Stimulated activated CD8-positive, alpha-beta memory T cell treated with anti-CD3 and anti-CD28 coated beads, Interleukin-12 subunit alpha, Interleukin-12 subunit beta, amount 100 ng/mL, for 24 hours (primary cell): ENCODE results near the gene BAZ2A.
"Not testable (repeated sequence)": the region's sequence is repeated elsewhere in the genome, so short reads cannot be mapped to it uniquely, and the experiment has no call there.

Source experiments
- DNase-seq: peaks from one replicate; pipeline ENCODE4 v3.0.0-alpha.2; 2020; ENCODE audit errors: extremely low read depth

BAZ2A gene

DNA sequence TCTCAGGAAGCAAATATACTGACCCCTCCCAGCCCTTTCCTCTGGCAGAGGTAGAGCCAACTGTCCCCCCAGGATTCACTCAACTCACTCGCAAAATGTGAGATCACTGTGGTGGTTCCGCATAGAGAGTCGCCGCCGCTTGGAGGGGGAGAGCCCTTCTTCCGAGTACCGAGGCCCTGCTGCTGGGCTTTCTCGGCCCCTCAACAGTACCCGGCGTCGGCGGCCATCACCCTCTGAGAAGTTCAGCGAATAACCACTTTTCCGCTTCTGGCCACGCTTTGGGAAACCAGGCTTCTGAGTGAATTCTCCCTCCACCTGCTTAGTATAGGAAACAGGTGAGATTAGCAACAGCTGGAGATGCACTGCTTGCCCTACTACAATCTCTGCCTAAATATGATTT, 31.1 kb downstream of the BAZ2A start:
- DNase-seq = no peak

DNA sequence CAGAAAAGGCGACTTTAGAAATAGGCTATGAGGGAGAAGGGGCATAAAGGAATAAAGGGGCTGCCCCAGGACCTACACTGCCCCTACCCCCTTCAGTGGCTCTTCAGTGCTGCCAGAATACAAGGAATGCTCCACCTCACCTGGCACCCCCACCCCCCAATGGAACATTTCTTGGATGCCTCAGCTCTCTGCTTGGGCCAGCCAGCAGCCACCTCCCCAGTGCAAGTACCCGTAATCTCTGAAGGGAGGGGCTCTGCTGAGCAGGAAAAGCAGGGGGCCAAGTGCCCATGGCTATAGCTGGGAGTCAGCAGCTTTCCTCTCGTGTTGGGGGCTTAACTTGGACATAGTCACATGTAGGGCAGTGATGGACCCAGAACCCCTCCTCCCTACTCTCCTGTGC, 33.3 kb downstream of the BAZ2A start:
- DNase-seq = no peak

DNA sequence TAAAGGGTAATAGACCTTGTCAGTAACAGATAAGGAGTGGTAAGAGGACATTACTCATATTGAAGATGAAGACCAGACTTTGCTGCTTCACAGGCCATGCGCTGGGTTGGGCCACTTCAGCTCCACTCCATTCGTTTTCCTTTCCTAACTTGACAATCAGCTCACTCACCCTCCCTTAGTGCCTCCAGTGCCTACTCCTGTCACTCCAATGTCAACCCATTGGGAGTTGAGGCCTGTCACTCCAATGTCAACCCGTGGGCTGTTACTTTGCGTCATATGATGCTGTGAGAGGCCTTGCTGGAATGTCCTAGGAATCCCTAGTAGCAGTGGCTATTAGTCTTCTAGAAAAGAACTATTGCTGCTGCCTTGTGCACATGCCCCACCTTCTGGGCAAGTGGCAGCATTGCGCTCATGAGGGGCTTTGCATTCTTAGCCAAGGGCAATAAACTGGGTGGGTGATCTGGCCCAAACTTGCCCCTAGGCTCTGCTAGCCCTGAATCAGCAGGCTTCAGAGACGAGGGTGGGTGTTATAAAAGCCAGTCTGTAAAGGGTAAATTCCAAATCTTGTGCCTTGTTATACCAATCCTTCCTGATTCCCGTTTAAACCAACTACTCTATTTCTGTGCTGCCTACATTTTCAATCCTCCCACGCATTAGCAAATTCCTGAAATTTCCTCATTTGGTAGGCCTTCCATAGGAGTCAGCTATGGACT, 36.1 kb downstream of the BAZ2A start:
- no peak for DNase-seq

DNA sequence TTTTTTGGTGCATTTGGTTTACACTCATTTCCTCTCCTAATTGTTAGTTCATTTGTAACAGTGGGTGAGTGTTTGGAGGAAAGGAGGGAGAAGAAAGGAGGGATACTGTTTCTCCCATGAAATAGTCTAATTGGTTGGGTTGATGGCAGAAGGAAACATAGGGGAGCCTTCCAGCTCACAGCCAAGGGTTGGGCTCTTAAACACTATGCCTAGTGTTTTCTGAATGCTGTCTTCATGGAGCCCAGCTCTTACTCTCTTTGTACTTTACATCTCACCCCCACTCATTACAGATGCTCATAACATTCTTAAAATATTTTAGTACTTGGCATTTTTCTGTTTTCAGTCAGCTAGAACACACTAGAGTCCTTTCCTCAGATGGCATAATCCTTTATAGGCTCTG, 38.2 kb downstream of the BAZ2A start:
- DNase-seq = no peak

DNA sequence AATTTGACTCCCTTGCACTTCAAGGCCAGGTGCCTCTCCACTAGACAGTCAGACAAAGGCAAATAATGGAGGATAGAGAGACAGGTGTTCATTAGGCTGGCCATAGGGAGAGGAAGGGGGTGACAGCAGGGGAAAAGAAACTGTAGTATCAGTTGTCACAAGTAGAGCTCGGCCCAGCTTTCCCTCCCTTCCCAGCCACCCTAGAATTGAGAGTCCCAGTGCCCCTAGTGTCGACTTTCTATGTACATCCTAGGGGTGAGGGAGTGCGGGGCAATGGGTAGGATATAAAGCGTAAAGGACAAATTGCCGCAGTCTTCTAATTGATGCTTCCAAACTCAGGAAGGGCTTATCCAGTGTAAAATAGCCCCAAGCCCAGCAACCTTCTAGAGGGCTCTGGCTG, 39.0 kb downstream of the BAZ2A start:
- DNase-seq = no peak

DNA sequence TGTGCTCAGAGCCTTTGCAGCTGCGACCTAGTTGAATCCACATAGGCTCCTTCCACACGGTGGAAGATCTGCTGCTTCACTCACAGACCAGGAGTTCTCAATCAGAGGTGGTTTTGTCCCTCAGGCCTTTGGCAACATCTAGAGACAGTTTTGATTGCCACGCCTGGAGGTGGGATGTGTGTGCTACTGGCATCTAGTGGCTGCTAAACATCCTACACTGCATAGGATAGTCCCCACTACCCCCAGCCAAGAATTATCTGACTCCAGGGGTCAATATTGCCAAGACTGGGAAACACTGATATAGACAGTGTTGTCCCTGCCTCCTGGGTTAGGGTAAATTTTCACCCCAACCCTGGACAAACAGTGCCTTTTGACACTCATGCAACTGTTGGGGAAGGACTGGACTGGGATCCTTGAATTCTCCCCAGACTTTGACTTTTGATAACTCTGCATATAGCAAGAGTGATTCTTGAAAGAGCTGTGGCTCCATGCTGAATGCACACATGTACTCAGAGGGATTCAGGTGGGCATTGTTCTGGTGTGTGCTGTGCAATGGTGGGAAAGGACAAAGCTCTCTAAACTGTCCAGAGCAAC, 39.8 kb downstream of the BAZ2A start:
- no peak for DNase-seq

DNA sequence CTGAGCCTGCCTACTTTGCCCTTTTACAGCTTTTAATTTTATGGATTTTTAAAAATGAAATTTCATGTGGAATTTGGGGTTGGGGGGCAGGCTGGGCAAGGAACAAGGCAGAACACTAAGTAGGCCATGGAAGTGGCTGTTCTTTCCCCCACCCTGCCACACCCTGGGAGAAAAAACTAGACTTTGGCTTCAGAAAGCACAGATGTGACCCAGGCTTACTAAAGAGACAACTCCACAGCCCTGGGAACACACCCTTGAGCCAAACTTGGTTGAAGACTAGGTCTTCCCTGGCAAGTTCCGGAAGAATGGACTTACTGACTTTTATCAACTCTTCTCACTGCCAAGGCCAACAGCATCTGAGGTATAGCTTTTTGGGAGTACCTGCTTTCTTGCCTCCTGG, 40.3 kb downstream of the BAZ2A start:
- no peak for DNase-seq

DNA sequence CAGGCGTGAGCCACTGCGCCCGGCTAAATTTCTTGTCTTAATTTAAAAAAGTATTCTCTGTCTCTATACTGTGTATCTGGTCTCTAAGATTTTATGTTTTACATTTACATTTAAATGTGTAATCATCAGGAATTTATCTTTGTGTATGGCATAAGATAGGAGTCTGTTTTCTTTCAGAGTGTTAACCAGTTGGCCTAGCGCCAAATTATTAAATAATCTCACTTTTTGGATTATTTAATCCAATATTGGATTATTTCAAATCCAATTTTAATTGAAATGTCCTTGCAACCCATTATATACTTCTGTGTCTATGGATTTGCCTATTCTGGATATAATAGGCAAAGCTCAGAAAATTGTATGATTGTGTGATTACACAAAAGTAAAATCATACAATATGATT, 45.0 kb downstream of the BAZ2A start:
- DNase-seq = no peak

DNA sequence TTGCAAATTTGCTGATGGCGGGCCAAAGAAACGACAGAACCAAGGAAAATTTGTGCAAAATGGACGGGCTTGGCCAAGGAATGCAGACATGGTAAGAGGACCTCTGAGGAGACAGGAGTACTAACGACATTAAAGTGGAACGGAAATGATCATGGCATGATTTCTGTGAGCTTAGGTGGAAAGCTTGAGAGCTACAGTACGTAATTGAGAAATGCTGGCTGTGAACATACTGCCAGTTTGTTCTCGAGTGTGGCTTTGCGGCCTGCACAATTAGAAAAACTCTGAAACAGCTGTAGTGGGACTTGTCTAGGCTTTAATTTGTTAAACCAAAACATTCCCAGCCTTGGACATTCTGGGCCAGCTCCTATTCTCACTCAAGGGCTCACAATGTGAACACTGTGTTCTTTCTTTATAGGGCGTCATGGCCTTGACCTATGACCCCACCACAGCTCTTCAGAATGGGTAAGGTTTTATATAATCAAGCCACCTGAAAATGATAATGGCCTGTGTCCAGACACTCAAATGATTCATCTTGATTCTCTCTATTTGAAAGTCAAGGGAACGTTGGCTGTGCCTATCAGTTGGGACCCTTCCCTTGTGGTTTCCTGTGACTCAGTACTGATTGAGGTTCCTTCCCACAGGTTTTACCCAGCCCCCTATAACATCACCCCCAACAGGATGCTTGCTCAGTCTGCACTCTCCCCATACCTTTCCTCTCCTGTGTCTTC, 48.5 kb downstream of the BAZ2A start:
- no peak for DNase-seq

DNA sequence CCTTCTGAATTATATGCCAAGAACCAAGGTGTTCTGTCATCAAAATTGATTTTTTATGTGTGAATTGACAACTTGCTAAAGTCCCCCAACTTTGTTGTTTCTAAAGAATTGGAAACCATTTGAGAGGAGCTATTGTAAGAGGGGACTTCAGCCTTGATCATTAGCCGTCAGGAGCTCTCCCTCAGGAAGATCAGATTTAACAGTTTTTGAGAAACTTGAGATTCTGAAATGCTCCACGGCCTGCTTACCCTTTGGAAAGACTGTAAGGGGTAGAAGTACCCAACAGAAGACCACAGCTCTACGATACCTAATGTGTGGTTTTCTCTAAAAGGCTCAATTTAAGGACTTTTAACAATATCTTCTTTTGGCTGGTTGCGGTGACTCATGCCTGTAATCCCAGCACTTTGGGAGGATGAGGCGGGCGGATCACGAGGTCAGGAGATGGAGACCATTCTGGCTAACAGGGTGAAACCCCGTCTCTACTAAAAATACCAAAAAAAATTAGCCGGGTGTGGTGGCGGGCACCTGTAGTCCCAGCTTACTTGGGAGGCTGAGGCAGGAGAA, 51.1 kb downstream of the BAZ2A start:
- no peak for DNase-seq

DNA sequence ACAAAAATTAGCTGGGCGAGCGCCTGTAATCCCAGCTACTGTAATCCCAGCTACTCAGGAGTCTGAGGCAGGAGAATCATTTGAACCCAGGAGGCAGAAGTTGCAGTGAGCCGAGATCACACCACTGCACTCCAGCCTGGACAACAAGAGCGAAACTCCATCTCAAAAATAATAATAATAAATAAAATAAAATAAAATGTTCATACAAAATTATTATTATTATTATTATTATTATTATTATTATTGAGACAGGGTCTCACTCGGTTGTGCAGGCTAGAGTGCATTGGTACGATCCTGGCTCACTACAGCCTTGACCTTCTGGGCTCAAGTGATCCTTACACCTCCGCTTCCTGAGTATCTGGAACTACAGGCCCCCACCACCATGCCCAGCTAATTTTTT, 52.9 kb downstream of the BAZ2A start:
- not testable (repeated sequence) for DNase-seq

DNA sequence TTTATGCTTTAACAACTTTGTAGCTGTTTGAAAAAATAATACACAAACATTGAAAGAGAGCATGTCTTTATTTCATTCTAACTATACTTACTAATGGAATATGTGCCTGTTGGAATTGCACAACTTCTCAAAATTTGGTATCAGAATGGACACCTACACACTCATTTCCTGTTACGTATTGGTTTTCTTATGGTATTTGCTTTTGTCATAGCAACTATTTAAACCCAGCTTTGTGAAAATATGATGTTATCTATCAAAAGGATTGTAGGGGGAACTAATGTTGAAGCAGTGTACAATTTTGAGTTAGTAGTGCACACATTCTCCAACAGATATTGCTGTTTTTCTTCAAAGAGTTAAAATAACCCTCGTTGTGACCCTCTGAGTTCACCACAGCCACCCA, 55.9 kb downstream of the BAZ2A start:
- no peak for DNase-seq

DNA sequence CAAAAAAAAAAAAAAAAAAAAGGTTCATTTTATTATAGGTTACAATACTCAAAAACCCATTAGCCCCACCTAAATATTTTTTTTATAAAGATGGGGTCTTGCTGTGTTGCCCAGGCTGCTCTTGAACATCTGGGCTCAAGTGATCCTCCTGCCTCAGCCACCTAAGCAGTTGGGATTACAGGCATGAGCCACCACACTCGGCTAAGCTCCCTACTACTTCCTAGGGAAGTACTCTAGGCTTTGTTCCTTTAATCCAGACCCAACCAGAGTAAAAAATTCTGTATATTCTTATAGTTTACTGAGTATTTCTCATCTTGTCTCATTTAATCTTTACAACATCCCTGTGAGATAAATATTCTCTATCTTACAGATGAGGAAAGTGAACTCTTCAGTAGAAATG, 57.8 kb downstream of the BAZ2A start:
- DNase-seq = no peak

DNA sequence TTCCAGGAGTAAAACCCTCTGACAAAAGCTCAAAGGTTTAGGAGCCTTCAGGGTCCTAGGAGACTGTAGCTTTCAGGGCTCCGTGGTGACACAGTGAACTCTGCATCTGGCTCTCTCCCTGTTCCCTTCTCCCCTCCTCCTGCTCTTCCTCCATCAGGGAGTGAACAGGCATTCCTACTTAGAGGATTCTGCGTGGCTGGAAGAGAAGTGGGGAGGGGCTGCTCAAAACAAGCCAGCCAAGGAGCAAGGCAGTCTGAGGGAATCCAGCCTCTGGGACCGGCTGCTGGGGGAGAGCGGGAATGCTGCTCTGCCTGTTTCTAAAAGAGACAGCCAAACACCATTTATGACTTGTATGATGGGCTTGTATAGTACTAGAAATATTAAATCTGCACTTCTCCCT, 59.0 kb downstream of the BAZ2A start:
- no peak for DNase-seq

DNA sequence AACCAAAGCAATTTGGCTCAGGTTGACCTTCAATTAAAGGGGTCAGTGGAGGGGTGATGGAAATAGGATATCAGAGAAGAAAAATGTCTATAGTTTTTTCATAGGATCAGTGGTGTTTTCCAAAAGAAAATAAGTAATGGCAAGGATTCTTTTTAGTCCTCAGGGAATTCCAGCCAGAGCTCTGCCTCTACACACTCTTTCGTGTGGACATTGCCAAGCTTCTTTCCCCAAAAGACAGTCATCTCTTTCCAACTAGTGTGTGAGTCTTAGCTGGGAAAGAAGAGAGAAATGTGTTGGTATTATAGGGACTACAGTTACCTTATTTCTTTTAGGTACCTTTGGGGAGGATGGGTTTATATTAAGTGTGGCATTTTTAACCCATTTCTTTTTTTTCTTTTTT, 62.0 kb downstream of the BAZ2A start:
- no peak for DNase-seq

DNA sequence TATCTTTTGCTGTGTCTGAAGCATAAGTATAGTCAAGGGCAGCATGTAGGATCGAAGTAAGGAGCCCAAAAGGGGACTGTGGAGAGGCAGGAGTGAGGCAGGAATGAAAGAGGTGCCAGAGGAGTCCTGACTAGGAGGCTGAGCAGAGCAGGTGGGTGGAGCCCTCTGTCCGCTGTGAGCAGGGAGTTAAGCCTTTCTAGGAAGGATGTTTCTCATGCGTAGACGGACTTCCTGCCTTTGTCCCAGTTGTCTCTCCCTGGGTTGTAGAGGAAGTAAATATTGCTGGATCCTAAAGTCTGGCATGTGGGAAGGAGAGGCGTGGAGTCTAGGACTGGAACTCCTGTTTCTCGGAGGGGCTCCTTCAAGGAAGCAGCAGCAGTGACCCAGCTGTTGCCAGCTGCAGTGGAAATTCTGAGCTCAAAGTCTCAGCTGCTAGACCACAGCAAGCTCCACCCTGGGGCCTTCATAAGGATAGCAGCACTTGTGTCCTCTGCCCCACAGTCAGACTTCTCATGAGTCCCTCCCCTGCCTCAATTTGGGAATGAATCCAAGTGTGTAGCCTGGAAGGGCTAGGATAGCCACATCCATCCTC, 64.5 kb downstream of the BAZ2A start:
- no peak for DNase-seq

DNA sequence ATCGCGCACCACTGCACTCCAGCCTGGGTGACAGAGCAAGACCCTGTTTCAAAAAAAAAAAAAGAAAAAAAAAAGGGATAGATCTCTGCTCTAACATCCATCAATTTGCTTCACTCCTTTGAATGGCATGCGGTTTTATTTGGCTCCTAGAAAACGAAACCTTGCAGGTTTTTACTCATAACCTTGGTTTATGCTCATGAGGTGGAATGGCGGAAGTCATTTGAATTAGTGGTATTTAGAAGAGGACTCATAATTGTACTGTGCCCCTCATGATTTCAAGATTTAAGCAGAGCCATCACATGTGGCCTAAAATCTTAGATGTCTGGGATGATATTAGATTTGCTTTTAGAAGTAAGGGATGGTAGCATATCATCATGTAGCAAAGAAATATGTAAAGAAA, 79.1 kb downstream of the BAZ2A start:
- no peak for DNase-seq

DNA sequence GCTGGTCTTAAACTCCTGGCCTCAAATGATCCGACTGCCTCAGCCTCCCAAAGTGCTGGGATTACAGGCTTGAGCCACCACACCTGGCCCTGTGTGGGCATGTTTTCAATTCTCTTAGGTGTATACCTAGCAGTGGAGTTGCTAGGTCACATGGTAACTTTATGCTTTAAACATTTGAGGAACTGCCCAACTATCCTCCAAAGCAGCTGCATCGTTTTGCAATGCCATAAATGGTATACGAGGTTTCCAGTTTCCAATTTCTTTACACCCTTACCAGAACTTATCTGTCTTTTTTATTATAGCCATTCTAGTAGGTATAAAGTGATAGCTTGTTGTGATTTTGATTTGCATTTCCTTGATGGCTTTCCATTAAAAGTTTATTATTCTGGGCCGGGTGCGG, 83.4 kb downstream of the BAZ2A start:
- DNase-seq = no peak
